Ascending aorta (tissue), 2 donors: ENCODE results near the gene RPP14. TPM values are rescaled to one million over a fixed set of nuclear protein-coding genes. Genes with fewer than 3 reads are reported as not detected.
"Not testable (repeated sequence)": the region's sequence is repeated elsewhere in the genome, so short reads cannot be mapped to it uniquely, and the experiment has no call there.

Experiments used
- DNase-seq, 2 donors: peaks; one replicate each; pipeline ENCODE4 v3.0.0-alpha.2; 2019; ENCODE audit warnings: low spot score in 2 of 2
- H3K27ac ChIP-seq, 2 donors: fragments of 200-600 bp; sonication (generic); one replicate each; pipeline ENCODE4 v1.5.1; 2016 to 2017; ENCODE audit warnings: mild to moderate bottlenecking in 1 of 2
- H3K27me3 ChIP-seq: fragments of 200-600 bp; sonication (generic); one replicate; pipeline ENCODE4 v1.5.1; 2017
- H3K36me3 ChIP-seq, 2 donors: fragments of 200-600 bp; sonication (generic); one replicate each; pipeline ENCODE4 v1.5.1; 2016
- H3K4me1 ChIP-seq, 2 donors: fragments of 200-600 bp; sonication (generic); one replicate each; pipeline ENCODE4 v1.5.1; 2016 to 2017; ENCODE audit warnings: mild to moderate bottlenecking in 1 of 2
- H3K4me3 ChIP-seq, 2 donors: fragments of 200-600 bp; sonication (generic); one replicate each; pipeline ENCODE4 v1.5.1; 2016 to 2017; ENCODE audit warnings: mild to moderate bottlenecking in 1 of 2
- H3K9me3 ChIP-seq, 2 donors: fragments of 200-600 bp; sonication (generic); one replicate each; pipeline ENCODE4 v1.5.1; 2016
- CTCF ChIP-seq, 3 experiments: fragments of 200-600 bp in 2 of 3; fragments of 450-650 bp in 1 of 3; sonication (generic) in 2 of 3; IDR thresholded peaks; one replicate each; pipeline ENCODE4 v1.5.1; 2016 to 2019; ENCODE audit warnings: antibody characterized with exemption in 3 of 3, mild to moderate bottlenecking in 1 of 3, moderate library complexity in 1 of 3
- intact Hi-C: fragments of 100-400 bp; cut with DNase I; formaldehyde crosslinking; loops from one replicate; pipeline ENCODE4 v1.15.1; 2023
- total RNA-seq: library from RNA; depleted of rRNA; stranded (reverse); fragments of >200 nt; gene quantifications from one replicate; pipeline ENCODE4 v1.1.0, GENCODE V29; 2016

RPP14 gene
- total RNA-seq, 1 donor from 2014 or later = 32.5 TPM

- no peak for DNase-seq
- Histone ChIP-seq H3K36me3 (peaks cover 0 to 6% of the 10 kb centered on the region in 2 donors), H3K4me1 (peaks cover 0 to 6% of the 10 kb centered on the region in 2 donors), H3K4me3 (no peak overlapping the region), H3K27me3 (no peaks in the 10 kb centered on the region), H3K9me3 (no peaks in the 10 kb centered on the region), H3K27ac (no peak overlapping the region)
- TF ChIP-seq CTCF (IDR thresholded peaks at IDR 0.05) = no peak
- intact Hi-C loops = no loop called here
Observed at GRCh38 chr3:58337190-58337589, 31.1 kb downstream of the RPP14 start.

- intact Hi-C loops, H3K27me3 ChIP-seq, H3K4me1 ChIP-seq, H3K27ac ChIP-seq, H3K9me3 ChIP-seq, H3K36me3 ChIP-seq, DNase-seq, H3K4me3 ChIP-seq: not testable (repeated sequence)
Observed at GRCh38 chr3:58339146-58339545, 33.1 kb downstream of the RPP14 start.

- no peak for DNase-seq
- no peaks in the 10 kb centered on the region for H3K9me3 ChIP-seq
Observed at GRCh38 chr3:58340594-58341244, 34.7 kb downstream of the RPP14 start.

GRCh38 chr3:58341376-58341775 lies 35.3 kb downstream of the RPP14 start:
- no peak for TF ChIP-seq CTCF (IDR thresholded peaks at IDR 0.05)
- Histone ChIP-seq H3K27ac (no peak overlapping the region), H3K36me3 (peaks cover 0 to 6% of the 10 kb centered on the region in 2 donors), H3K27me3 (no peaks in the 10 kb centered on the region), H3K4me3 (no peak overlapping the region), H3K4me1 (no peaks in the 10 kb centered on the region), H3K9me3 (no peaks in the 10 kb centered on the region)
- no peak for DNase-seq
- intact Hi-C loops = no loop called here

More at GRCh38 chr3:58340594-58341244, 34.7 kb downstream of the RPP14 start:
- Histone ChIP-seq H3K27ac (no peak overlapping the region), H3K4me3 (no peak overlapping the region), H3K36me3 (peaks cover 0 to 6% of the 10 kb centered on the region in 2 donors), H3K4me1 (no peaks in the 10 kb centered on the region), H3K27me3 (no peaks in the 10 kb centered on the region)
- intact Hi-C loops = no loop called here
- TF ChIP-seq CTCF (IDR thresholded peaks at IDR 0.05) = no peak

- intact Hi-C loops = no loop called here
- DNase-seq = no peak
- H3K27me3 ChIP-seq = no peaks in the 10 kb centered on the region
- H3K27ac ChIP-seq = no peak overlapping the region
- no peaks in the 10 kb centered on the region for H3K4me1 ChIP-seq
- no peak overlapping the region for H3K4me3 ChIP-seq
- no peaks in the 10 kb centered on the region for H3K9me3 ChIP-seq
- no peak for TF ChIP-seq CTCF (IDR thresholded peaks at IDR 0.05)
- peaks cover 0 to 6% of the 10 kb centered on the region in 2 donors for H3K36me3 ChIP-seq
Observed at GRCh38 chr3:58342676-58343075, 36.6 kb downstream of the RPP14 start.

- no peak for TF ChIP-seq CTCF (IDR thresholded peaks at IDR 0.05)
- H3K4me1 ChIP-seq = no peaks in the 10 kb centered on the region
Observed at GRCh38 chr3:58345457-58345856, 39.4 kb downstream of the RPP14 start.

More at GRCh38 chr3:58345457-58345856, 39.4 kb downstream of the RPP14 start:
- H3K27me3 ChIP-seq = no peaks in the 10 kb centered on the region
- H3K4me3 ChIP-seq = no peak overlapping the region
- DNase-seq = no peak
- H3K27ac ChIP-seq = no peak overlapping the region
- no peaks in the 10 kb centered on the region for H3K36me3 ChIP-seq
- no peaks in the 10 kb centered on the region for H3K9me3 ChIP-seq
- intact Hi-C loops = no loop called here
